H9 (cell line): ENCODE results near the gene PAIP1. TPM values are rescaled to one million over a fixed set of nuclear protein-coding genes. Genes with fewer than 3 reads are reported as not detected.

Source experiments
- DNase-seq: peaks from one replicate; pipeline ENCODE4 v3.0.0-alpha.2; 2017
- H2AFZ ChIP-seq: one replicate; pipeline ENCODE4 v1.6.1; 2013; ENCODE audit warnings: mild to moderate bottlenecking, low read length, control low read depth, moderate library complexity
- H2AK5ac ChIP-seq: 2 replicates; pipeline ENCODE4 v1.6.1; 2013; ENCODE audit warnings: low read length, control low read depth, mixed read lengths; ENCODE audit not compliant: insufficient read length
- H2BK120ac ChIP-seq: one replicate; pipeline ENCODE4 v1.6.1; 2013; ENCODE audit warnings: low read depth, mild to moderate bottlenecking, low read length, control low read depth, inconsistent platforms; ENCODE audit not compliant: poor library complexity, severe bottlenecking
- H2BK12ac ChIP-seq: 2 replicates; pipeline ENCODE4 v1.6.1; 2013; ENCODE audit warnings: low read length, control low read depth, mixed read lengths, low read depth; ENCODE audit not compliant: insufficient read length
- H2BK15ac ChIP-seq: 2 replicates; pipeline ENCODE4 v1.6.1; 2013; ENCODE audit warnings: low read depth, low read length, control low read depth
- H2BK20ac ChIP-seq: one replicate; pipeline ENCODE4 v1.6.1; 2013; ENCODE audit warnings: low read depth, mild to moderate bottlenecking, low read length, control low read depth, inconsistent platforms; ENCODE audit not compliant: poor library complexity, severe bottlenecking
- H2BK5ac ChIP-seq: 2 replicates; pipeline ENCODE4 v1.6.1; 2013; ENCODE audit warnings: low read length, control low read depth, mixed read lengths; ENCODE audit not compliant: insufficient read length
- H3K14ac ChIP-seq: 2 replicates; pipeline ENCODE4 v1.6.1; 2013; ENCODE audit warnings: low read length, control low read depth; ENCODE audit not compliant: insufficient read depth
- H3K18ac ChIP-seq: 2 replicates; pipeline ENCODE4 v1.6.1; 2013; ENCODE audit warnings: low read depth, mild to moderate bottlenecking, mixed read lengths, low read length, control low read depth; ENCODE audit not compliant: insufficient read length
- H3K23ac ChIP-seq: 2 replicates; pipeline ENCODE4 v1.6.1; 2013; ENCODE audit warnings: low read length, control low read depth, mixed read lengths, low read depth; ENCODE audit not compliant: insufficient read length
- H3K23me2 ChIP-seq: 2 replicates; pipeline ENCODE4 v1.6.1; 2013; ENCODE audit warnings: low read depth, mild to moderate bottlenecking, mixed read lengths, low read length, control low read depth; ENCODE audit not compliant: insufficient read length, poor library complexity, severe bottlenecking
- H3K27ac ChIP-seq: 2 replicates; pipeline ENCODE4 v1.5.1; 2013; ENCODE audit warnings: low read length, control low read depth, mixed read lengths, low read depth; ENCODE audit not compliant: insufficient read length
- H3K27me3 ChIP-seq: 2 replicates; pipeline ENCODE4 v1.6.1; 2013; ENCODE audit warnings: low read length, control low read depth, inconsistent platforms; ENCODE audit not compliant: insufficient read depth
- H3K4ac ChIP-seq: 2 replicates; pipeline ENCODE4 v1.6.1; 2013; ENCODE audit warnings: low read depth, mild to moderate bottlenecking, control low read depth, inconsistent platforms, low read length, moderate library complexity
- H3K4me1 ChIP-seq: 2 replicates; pipeline ENCODE4 v1.6.1; 2013; ENCODE audit warnings: low read length, control low read depth, inconsistent platforms; ENCODE audit not compliant: insufficient read depth
- H3K4me2 ChIP-seq: 2 replicates; pipeline ENCODE4 v1.6.1; 2013; ENCODE audit warnings: low read length, control low read depth, mixed read lengths; ENCODE audit not compliant: insufficient read length, insufficient read depth
- H3K56ac ChIP-seq: 2 replicates; pipeline ENCODE4 v1.6.1; 2013; ENCODE audit warnings: low read depth, mild to moderate bottlenecking, mixed read lengths, low read length, control low read depth; ENCODE audit not compliant: insufficient read length
- H3K79me1 ChIP-seq: 2 replicates; pipeline ENCODE4 v1.6.1; 2013; ENCODE audit warnings: low read depth, mild to moderate bottlenecking, moderate library complexity, low read length, control low read depth, inconsistent platforms; ENCODE audit not compliant: insufficient read depth, poor library complexity, severe bottlenecking
- H3K79me2 ChIP-seq: 2 replicates; pipeline ENCODE4 v1.6.1; 2013; ENCODE audit warnings: low read length, control low read depth, inconsistent platforms; ENCODE audit not compliant: insufficient read depth
- H3K9ac ChIP-seq: 2 replicates; pipeline ENCODE4 v1.6.1; 2013; ENCODE audit warnings: low read length, control low read depth, mixed read lengths; ENCODE audit not compliant: insufficient read length; ENCODE audit errors: extremely low read depth
- H3K9me3 ChIP-seq: one replicate; pipeline ENCODE4 v1.6.1; 2013; ENCODE audit warnings: low read depth, low read length, inconsistent platforms; ENCODE audit not compliant: control insufficient read depth
- H3T11ph ChIP-seq: one replicate; pipeline ENCODE4 v1.6.1; 2013; ENCODE audit warnings: mild to moderate bottlenecking, low read length, control low read depth, inconsistent platforms
- H4K20me1 ChIP-seq: one replicate; pipeline ENCODE4 v1.6.1; 2013; ENCODE audit not compliant: control insufficient read depth, insufficient read length, insufficient read depth
- H4K5ac ChIP-seq: 2 replicates; pipeline ENCODE4 v1.6.1; 2013; ENCODE audit warnings: low read depth, mild to moderate bottlenecking, mixed read lengths, low read length, control low read depth; ENCODE audit not compliant: insufficient read length
- H4K8ac ChIP-seq: replicated peaks from 2 replicates; pipeline ENCODE4 v1.6.1; 2013; ENCODE audit warnings: low read length, control low read depth, mixed read lengths, low read depth; ENCODE audit not compliant: insufficient read length
- H4K91ac ChIP-seq: 2 replicates; pipeline ENCODE4 v1.6.1; 2013; ENCODE audit warnings: low read depth, mild to moderate bottlenecking, moderate library complexity, mixed read lengths, low read length, control low read depth; ENCODE audit not compliant: insufficient read length
- H3K27ac Mint-ChIP-seq, 3 experiments: 2 replicates in 2 of 3; 3 replicates in 1 of 3; pipeline ENCODE4 v1.8.0; 2020 to 2021; ENCODE audit warnings: mixed read lengths in 3 of 3, mild to moderate bottlenecking in 1 of 3, moderate library complexity in 1 of 3
- H3K27me3 Mint-ChIP-seq: 2 replicates; pipeline ENCODE4 v1.8.0; 2021; ENCODE audit warnings: low read depth, mild to moderate bottlenecking, moderate library complexity, mixed read lengths
- H3K36me3 Mint-ChIP-seq, 3 experiments: 2 replicates in 2 of 3; 3 replicates in 1 of 3; pipeline ENCODE4 v1.8.0; 2020 to 2021; ENCODE audit warnings: low read depth in 3 of 3, mixed read lengths in 3 of 3; ENCODE audit not compliant: insufficient read depth in 1 of 3
- H3K4me1 Mint-ChIP-seq, 2 experiments: 2 replicates each; pipeline ENCODE4 v1.8.0; 2020; ENCODE audit warnings: mixed read lengths in 2 of 2
- H3K4me3 Mint-ChIP-seq, 2 experiments: 2 replicates in 1 of 2; 3 replicates in 1 of 2; pipeline ENCODE4 v1.8.0; 2020 to 2021; ENCODE audit warnings: mild to moderate bottlenecking in 2 of 2, mixed read lengths in 2 of 2, moderate library complexity in 1 of 2
- H3K9me3 Mint-ChIP-seq, 2 experiments: 2 replicates in 1 of 2; 3 replicates in 1 of 2; pipeline ENCODE4 v1.8.0; 2020; ENCODE audit warnings: mild to moderate bottlenecking in 2 of 2, mixed read lengths in 2 of 2, moderate library complexity in 1 of 2
- total RNA-seq: library from RNA; stranded (reverse); gene quantifications from 2 replicates; pipeline ENCODE4 v1.2.1, GENCODE V29; 2021
- TF ChIP-seq, protein P1 (sequence below): fragments of 200-600 bp; sonication (generic); conservative IDR thresholded peaks from 3 replicates; pipeline ENCODE4 v1.8.0; 2021; ENCODE audit warnings: antibody characterized with exemption, mild to moderate bottlenecking

The PAIP1 gene
- total RNA-seq, 1 experiment from 2014 or later, result 92.9 TPM

DNA sequence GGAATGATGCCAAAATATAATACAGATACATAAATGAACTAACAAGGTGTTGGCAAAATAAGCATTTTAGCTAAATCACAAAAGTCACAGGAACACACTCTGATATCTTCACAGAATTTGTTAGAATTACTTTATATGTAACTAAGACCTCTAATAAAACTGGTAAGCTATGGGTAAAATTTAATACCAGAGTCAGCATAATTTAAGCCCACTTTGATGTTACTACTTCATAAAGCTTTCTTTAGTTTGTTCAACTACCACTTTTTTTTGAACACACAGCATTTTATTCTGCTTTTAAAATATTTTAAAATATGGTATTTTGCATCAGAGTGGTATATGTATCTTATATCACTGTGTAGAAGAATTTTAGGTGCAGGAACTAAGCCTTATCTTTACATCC lies 19.9 kb downstream of the PAIP1 start:
- no peak overlapping the region for H3K23ac ChIP-seq
- H3K4me1 ChIP-seq, result no peaks in the 10 kb centered on the region
- H2BK15ac ChIP-seq, result no peak overlapping the region
- no peak overlapping the region for H3K9ac ChIP-seq
- no peak overlapping the region for H3K27ac Mint-ChIP-seq
- H3K14ac ChIP-seq, result no peak overlapping the region
- no peaks in the 10 kb centered on the region for H3K4me1 Mint-ChIP-seq
- no peak overlapping the region for H3K4me2 ChIP-seq
- H2BK20ac ChIP-seq, result no peak overlapping the region
- H3K27me3 Mint-ChIP-seq, result no peaks in the 10 kb centered on the region
- H3K9me3 Mint-ChIP-seq, result no peaks in the 10 kb centered on the region
- H3K4me3 Mint-ChIP-seq, result no peak overlapping the region
- peaks cover 24 to 87% (median 76%) of the 10 kb centered on the region in 3 experiments for H3K36me3 Mint-ChIP-seq
- TF ChIP-seq, protein P1, sequence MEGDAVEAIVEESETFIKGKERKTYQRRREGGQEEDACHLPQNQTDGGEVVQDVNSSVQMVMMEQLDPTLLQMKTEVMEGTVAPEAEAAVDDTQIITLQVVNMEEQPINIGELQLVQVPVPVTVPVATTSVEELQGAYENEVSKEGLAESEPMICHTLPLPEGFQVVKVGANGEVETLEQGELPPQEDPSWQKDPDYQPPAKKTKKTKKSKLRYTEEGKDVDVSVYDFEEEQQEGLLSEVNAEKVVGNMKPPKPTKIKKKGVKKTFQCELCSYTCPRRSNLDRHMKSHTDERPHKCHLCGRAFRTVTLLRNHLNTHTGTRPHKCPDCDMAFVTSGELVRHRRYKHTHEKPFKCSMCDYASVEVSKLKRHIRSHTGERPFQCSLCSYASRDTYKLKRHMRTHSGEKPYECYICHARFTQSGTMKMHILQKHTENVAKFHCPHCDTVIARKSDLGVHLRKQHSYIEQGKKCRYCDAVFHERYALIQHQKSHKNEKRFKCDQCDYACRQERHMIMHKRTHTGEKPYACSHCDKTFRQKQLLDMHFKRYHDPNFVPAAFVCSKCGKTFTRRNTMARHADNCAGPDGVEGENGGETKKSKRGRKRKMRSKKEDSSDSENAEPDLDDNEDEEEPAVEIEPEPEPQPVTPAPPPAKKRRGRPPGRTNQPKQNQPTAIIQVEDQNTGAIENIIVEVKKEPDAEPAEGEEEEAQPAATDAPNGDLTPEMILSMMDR, result no peak
- H3K79me1 ChIP-seq, result no peaks in the 10 kb centered on the region
- H4K20me1 ChIP-seq, result no peaks in the 10 kb centered on the region
- no peaks in the 10 kb centered on the region for H3K23me2 ChIP-seq
- H4K8ac ChIP-seq, result no peak overlapping the region
- H3K27ac ChIP-seq, result no peak overlapping the region
- H3T11ph ChIP-seq, result no peak overlapping the region
- H2AK5ac ChIP-seq, result no peak overlapping the region
- H2BK120ac ChIP-seq, result no peak overlapping the region
- no peak overlapping the region for H2BK5ac ChIP-seq
- no peaks in the 10 kb centered on the region for H3K79me2 ChIP-seq
- H3K18ac ChIP-seq, result no peak overlapping the region
- H3K4ac ChIP-seq, result no peak overlapping the region
- no peak overlapping the region for H2BK12ac ChIP-seq
- DNase-seq, result no peak
- H3K56ac ChIP-seq, result no peak overlapping the region
- no peak overlapping the region for H4K5ac ChIP-seq
- H2AFZ ChIP-seq, result no peak overlapping the region
- no peak overlapping the region for H4K91ac ChIP-seq
- no peaks in the 10 kb centered on the region for H3K9me3 ChIP-seq
- H3K27me3 ChIP-seq, result no peaks in the 10 kb centered on the region
